Cardiac muscle cell (in vitro differentiated cells and primary cell): Measurements from ENCODE around the gene CAAP1. TPM values are rescaled to one million over a fixed set of nuclear protein-coding genes. Genes with fewer than 3 reads are reported as not detected.

Experiments used
- DNase-seq, 2 donors: peaks; one replicate each; pipeline versions ENCODE4 v3.0.0 to v3.0.0-alpha.2; 2010 to 2017; ENCODE audit warnings: low read depth in 1 of 2, low spot score in 1 of 2
- H3K27ac ChIP-seq: fragments of 200-600 bp; sonication (generic); 2 replicates; pipeline ENCODE4 v1.5.1; 2016
- H3K27me3 ChIP-seq: fragments of 200-600 bp; sonication (generic); 2 replicates; pipeline ENCODE4 v1.6.0; 2016; ENCODE audit warnings: control low read depth
- H3K36me3 ChIP-seq: fragments of 200-600 bp; sonication (generic); 2 replicates; pipeline ENCODE4 v1.5.1; 2016; ENCODE audit warnings: control low read depth
- H3K4me1 ChIP-seq: fragments of 200-600 bp; sonication (generic); 2 replicates; pipeline ENCODE4 v1.8.1; 2017; ENCODE audit warnings: low read depth, mild to moderate bottlenecking, mixed run types
- H3K4me3 ChIP-seq: fragments of 200-600 bp; sonication (generic); 2 replicates; pipeline ENCODE4 v1.5.1; 2016; ENCODE audit warnings: mild to moderate bottlenecking
- H3K9me3 ChIP-seq: fragments of 200-600 bp; sonication (generic); 2 replicates; pipeline ENCODE4 v1.5.1; 2017; ENCODE audit warnings: low read depth, mild to moderate bottlenecking, control low read depth
- polyA plus RNA-seq: library from polyadenylated mRNA; unstranded; fragments of >200 nt; fragmentation: Nextera tagmentation; extraction: Ambion mirVana; gene quantifications from 2 replicates; pipeline ENCODE4 v1.2.1, GENCODE V29; 2016
- total RNA-seq: library from RNA; depleted of rRNA; stranded (reverse); fragments of >200 nt; gene quantifications from 2 replicates; pipeline ENCODE4 v1.2.3, GENCODE V29; 2016
- TF ChIP-seq, protein P1 (sequence below): IDR thresholded peaks from 2 replicates; pipeline ENCODE4 v1.5.1; 2012; ENCODE audit warnings: low read depth, mild to moderate bottlenecking, low read length

Gene CAAP1
- total and polyA plus RNA-seq, 2 experiments from 2014 or later = 19.9 to 24.9 TPM

DNA sequence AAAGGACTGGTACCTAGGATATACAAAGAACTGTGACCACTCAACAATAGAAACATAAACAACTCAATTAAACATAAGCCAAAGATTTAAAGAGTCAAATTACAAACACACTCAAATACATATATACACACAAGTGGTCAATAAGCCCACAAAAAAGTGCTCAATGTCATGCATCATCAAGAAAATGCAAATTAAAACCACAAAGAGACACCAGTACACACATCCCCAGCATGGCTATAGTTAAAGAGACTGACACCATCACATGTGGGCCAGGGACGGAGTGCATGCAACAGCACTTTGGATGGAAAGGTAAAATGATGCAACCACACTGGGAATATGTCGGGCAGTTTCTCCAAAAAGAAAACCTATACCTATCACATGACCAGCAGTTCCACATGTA lies 89.7 kb downstream of the CAAP1 start:
- Histone ChIP-seq H3K4me1 (no peaks in the 10 kb centered on the region), H3K27ac (no peak overlapping the region), H3K36me3 (no peaks in the 10 kb centered on the region), H3K27me3 (no peaks in the 10 kb centered on the region), H3K9me3 (no peaks in the 10 kb centered on the region), H3K4me3 (no peak overlapping the region)
- DNase-seq = no peak
- TF ChIP-seq, protein P1, sequence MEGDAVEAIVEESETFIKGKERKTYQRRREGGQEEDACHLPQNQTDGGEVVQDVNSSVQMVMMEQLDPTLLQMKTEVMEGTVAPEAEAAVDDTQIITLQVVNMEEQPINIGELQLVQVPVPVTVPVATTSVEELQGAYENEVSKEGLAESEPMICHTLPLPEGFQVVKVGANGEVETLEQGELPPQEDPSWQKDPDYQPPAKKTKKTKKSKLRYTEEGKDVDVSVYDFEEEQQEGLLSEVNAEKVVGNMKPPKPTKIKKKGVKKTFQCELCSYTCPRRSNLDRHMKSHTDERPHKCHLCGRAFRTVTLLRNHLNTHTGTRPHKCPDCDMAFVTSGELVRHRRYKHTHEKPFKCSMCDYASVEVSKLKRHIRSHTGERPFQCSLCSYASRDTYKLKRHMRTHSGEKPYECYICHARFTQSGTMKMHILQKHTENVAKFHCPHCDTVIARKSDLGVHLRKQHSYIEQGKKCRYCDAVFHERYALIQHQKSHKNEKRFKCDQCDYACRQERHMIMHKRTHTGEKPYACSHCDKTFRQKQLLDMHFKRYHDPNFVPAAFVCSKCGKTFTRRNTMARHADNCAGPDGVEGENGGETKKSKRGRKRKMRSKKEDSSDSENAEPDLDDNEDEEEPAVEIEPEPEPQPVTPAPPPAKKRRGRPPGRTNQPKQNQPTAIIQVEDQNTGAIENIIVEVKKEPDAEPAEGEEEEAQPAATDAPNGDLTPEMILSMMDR = no peak

DNA sequence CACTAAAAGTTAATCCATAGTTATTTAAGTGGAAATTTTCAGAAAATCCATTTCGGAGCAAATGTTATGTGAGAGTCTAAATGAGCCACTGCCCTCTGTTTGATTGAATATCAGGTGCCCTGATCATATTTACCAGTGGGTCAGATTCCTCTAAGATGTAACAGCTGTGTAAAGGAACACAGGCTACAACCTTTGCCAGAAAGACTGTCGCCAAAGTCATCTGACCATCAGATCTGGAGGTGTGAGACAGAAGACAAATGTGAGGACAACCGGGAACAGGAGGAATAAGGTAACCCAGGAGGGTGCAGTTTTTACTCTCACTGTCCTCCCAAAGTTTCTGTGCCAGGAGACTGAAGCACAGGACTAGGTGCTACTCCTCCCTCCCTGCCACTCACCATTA lies 90.8 kb downstream of the CAAP1 start:
- no peaks in the 10 kb centered on the region for H3K4me1 ChIP-seq
- DNase-seq = no peak
- no peak overlapping the region for H3K27ac ChIP-seq
- no peaks in the 10 kb centered on the region for H3K9me3 ChIP-seq
- no peak overlapping the region for H3K4me3 ChIP-seq
- TF ChIP-seq, protein P1 = no peak
- no peaks in the 10 kb centered on the region for H3K36me3 ChIP-seq
- H3K27me3 ChIP-seq = no peaks in the 10 kb centered on the region

DNA sequence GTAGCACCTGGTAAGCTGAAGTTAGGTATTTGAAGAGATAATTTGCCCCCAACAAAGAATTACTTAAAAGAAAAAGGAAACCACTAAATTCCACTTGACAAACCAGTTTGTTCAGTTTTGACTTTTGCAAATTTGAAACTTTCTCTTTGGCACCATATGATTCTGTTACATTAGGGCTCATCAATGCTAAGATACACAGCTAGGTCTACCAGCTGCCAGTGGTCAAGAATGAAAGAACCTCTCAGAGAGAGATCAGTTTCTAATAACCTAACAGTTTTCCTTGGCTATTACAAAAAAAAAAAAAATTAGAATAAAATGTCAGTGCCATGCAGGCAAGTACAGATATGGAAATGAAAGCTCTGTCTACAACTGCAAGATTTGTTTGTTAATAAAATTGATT lies 92.3 kb downstream of the CAAP1 start:
- H3K9me3 ChIP-seq = no peaks in the 10 kb centered on the region
- H3K4me3 ChIP-seq = no peak overlapping the region
- H3K36me3 ChIP-seq = no peaks in the 10 kb centered on the region
- no peak overlapping the region for H3K27ac ChIP-seq
- H3K4me1 ChIP-seq = no peaks in the 10 kb centered on the region
- TF ChIP-seq, protein P1 = no peak
- DNase-seq = no peak
- no peaks in the 10 kb centered on the region for H3K27me3 ChIP-seq

DNA sequence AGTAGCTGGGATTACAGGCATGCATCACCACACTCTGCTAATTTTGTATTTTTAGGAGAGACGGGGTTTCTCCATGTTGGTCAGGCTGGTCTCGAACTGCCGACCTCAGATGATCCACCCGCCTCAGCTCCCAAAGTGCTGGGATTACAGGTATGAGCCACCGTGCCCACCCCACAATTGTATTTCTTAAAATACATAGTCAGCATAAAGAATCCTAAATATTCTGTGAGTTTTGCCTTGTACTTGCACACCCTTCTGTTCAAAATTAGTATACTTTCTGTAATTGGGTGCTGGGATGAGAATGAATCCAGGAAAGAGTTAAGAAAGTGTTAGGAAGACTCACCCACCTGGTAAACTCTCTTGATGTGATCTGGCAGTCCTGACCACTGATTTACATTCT lies 101.3 kb downstream of the CAAP1 start:
- Histone ChIP-seq H3K27me3 (no peaks in the 10 kb centered on the region), H3K4me1 (no peaks in the 10 kb centered on the region), H3K4me3 (no peak overlapping the region), H3K36me3 (no peaks in the 10 kb centered on the region), H3K27ac (no peak overlapping the region), H3K9me3 (no peaks in the 10 kb centered on the region)
- no peak for DNase-seq
- TF ChIP-seq, protein P1 = no peak

Other genes with a start within 250 kb of the CAAP1 start
- gene PLAA, start 54.4 kb upstream of the CAAP1 start, total RNA-seq = 30.7 and 32.6 TPM in 2 replicates
- gene PLAA, start 54.4 kb upstream of the CAAP1 start, polyA plus RNA-seq = 30.9 and 36.0 TPM in 2 replicates
- 14.6 and 25.2 TPM in 2 replicates for gene IFT74, start 63.6 kb upstream of the CAAP1 start, total RNA-seq
- 20.6 and 27.8 TPM in 2 replicates for gene IFT74, start 63.6 kb upstream of the CAAP1 start, polyA plus RNA-seq
- not detected in 2 replicates for gene LRRC19, start 112.9 kb upstream of the CAAP1 start, total RNA-seq
- gene LRRC19, start 112.9 kb upstream of the CAAP1 start, polyA plus RNA-seq = 0.21 and 0.44 TPM in 2 replicates
- gene TEK, start 216.4 kb upstream of the CAAP1 start, total RNA-seq = 1.4 and 1.5 TPM in 2 replicates
- 0.60 and 2.5 TPM in 2 replicates for gene TEK, start 216.4 kb upstream of the CAAP1 start, polyA plus RNA-seq